HEK293 (cell line): ENCODE measurements around the gene DCTN2.

ENCODE experiments used
- CTCF ChIA-PET: fragments of 350-600 bp; formaldehyde crosslinking; extraction: SDS; loops from one replicate; lab custom pipeline; 2021; ENCODE audit warnings: antibody characterized with exemption; lab: Yijun Ruan, JAX
- POLR2A ChIA-PET: fragments of 300-600 bp; formaldehyde crosslinking; extraction: SDS; loops from one replicate; lab custom pipeline; 2020; ENCODE audit warnings: antibody characterized with exemption, inconsistent platforms; lab: Yijun Ruan, JAX
- H3K27ac ChIP-seq: fragments of 200-500 bp; sonication (Bioruptor generic); 2 replicates; pipeline ENCODE4 v1.5.1; 2014; ENCODE audit warnings: low read depth, low read length, control low read depth, inconsistent platforms; ENCODE audit errors: extremely low read depth
- H3K36me3 ChIP-seq, 2 experiments: fragments of 200-500 bp in 1 of 2; sonication (Bioruptor generic) in 1 of 2; 1 replicate in 1 of 2; 2 replicates in 1 of 2; pipeline ENCODE4 v1.5.1; 2014 to 2017; ENCODE audit warnings: inconsistent platforms in 2 of 2, low read length in 2 of 2; ENCODE audit not compliant: control insufficient read depth in 2 of 2, insufficient read depth in 1 of 2
- H3K4me1 ChIP-seq: fragments of 200-500 bp; sonication (Bioruptor generic); 2 replicates; pipeline ENCODE4 v1.5.1; 2014; ENCODE audit warnings: mild to moderate bottlenecking, low read length, inconsistent platforms; ENCODE audit not compliant: control insufficient read depth, insufficient read depth
- H3K4me3 ChIP-seq: 2 replicates; pipeline ENCODE4 v1.5.1; 2011; ENCODE audit warnings: low read depth, mild to moderate bottlenecking, control low read depth, low read length, moderate library complexity
- H3K9me3 ChIP-seq: fragments of 200-500 bp; sonication (Bioruptor generic); 2 replicates; pipeline ENCODE4 v1.5.1; 2014; ENCODE audit warnings: low read depth, low read length, inconsistent platforms; ENCODE audit not compliant: control insufficient read depth, insufficient read depth
- BCL11A ChIP-seq: fragments of 450-650 bp; formaldehyde crosslinking; IDR thresholded peaks from 2 replicates; pipeline ENCODE4 v1.5.1; 2016; ENCODE audit warnings: low read depth, missing biosample characterization, missing genetic modification characterization
- GLIS1 ChIP-seq: fragments of 450-650 bp; formaldehyde crosslinking; IDR thresholded peaks from 2 replicates; pipeline ENCODE4 v1.5.1; 2016; ENCODE audit warnings: missing biosample characterization, missing genetic modification characterization
- GLIS2 ChIP-seq: fragments of 450-650 bp; formaldehyde crosslinking; IDR thresholded peaks from 2 replicates; pipeline ENCODE4 v1.5.1; 2016; ENCODE audit warnings: missing biosample characterization, missing genetic modification characterization
- MEIS1 ChIP-seq: sonication (generic); formaldehyde crosslinking; IDR thresholded peaks from 2 replicates; pipeline ENCODE4 v1.8.1; 2022; ENCODE audit warnings: missing genetic modification reagents, mild to moderate bottlenecking, borderline replicate concordance
- ZBTB17 ChIP-seq: fragments of 450-650 bp; formaldehyde crosslinking; IDR thresholded peaks from 2 replicates; pipeline ENCODE4 v1.5.1; 2016; ENCODE audit warnings: missing biosample characterization, missing genetic modification characterization
- ZIC2 ChIP-seq: fragments of 450-650 bp; formaldehyde crosslinking; IDR thresholded peaks from 2 replicates; pipeline ENCODE4 v1.5.1; 2016; ENCODE audit warnings: missing biosample characterization, missing genetic modification characterization
- ZNF10 ChIP-seq: fragments of 450-650 bp; formaldehyde crosslinking; IDR thresholded peaks from 2 replicates; pipeline ENCODE4 v1.5.1; 2017; ENCODE audit warnings: missing biosample characterization, missing genetic modification characterization
- ZNF2 ChIP-seq: fragments of 450-650 bp; formaldehyde crosslinking; IDR thresholded peaks from 2 replicates; pipeline ENCODE4 v1.5.1; 2016; ENCODE audit warnings: missing biosample characterization, missing genetic modification characterization
- ZNF366 ChIP-seq: fragments of 450-650 bp; formaldehyde crosslinking; conservative IDR thresholded peaks from 2 replicates; pipeline ENCODE4 v1.5.1; 2016; ENCODE audit warnings: missing biosample characterization, missing genetic modification characterization
- ZNF555 ChIP-seq: fragments of 450-650 bp; formaldehyde crosslinking; conservative IDR thresholded peaks from 2 replicates; pipeline ENCODE4 v1.5.1; 2017; ENCODE audit warnings: missing biosample characterization, mild to moderate bottlenecking, missing genetic modification characterization, inconsistent platforms
- ZNF654 ChIP-seq: fragments of 450-650 bp; formaldehyde crosslinking; IDR thresholded peaks from 2 replicates; pipeline ENCODE4 v1.5.1; 2016; ENCODE audit warnings: low read depth, missing biosample characterization, missing genetic modification characterization
- ZNF660 ChIP-seq: fragments of 450-650 bp; IDR thresholded peaks from 2 replicates; pipeline ENCODE4 v1.5.1; 2018; ENCODE audit warnings: missing biosample characterization, mild to moderate bottlenecking, missing genetic modification characterization
- ZNF701 ChIP-seq: fragments of 450-650 bp; formaldehyde crosslinking; IDR thresholded peaks from 2 replicates; pipeline ENCODE4 v1.5.1; 2016; ENCODE audit warnings: missing biosample characterization, missing genetic modification characterization
- ZSCAN30 ChIP-seq: fragments of 450-650 bp; IDR thresholded peaks from 2 replicates; pipeline ENCODE4 v1.5.1; 2018; ENCODE audit warnings: missing biosample characterization, mild to moderate bottlenecking, missing genetic modification characterization, moderate library complexity
- TF ChIP-seq, protein P1 (sequence below): fragments of 450-650 bp; formaldehyde crosslinking; IDR thresholded peaks from 2 replicates; pipeline ENCODE4 v1.5.1; 2016; ENCODE audit warnings: missing biosample characterization, missing genetic modification characterization
- TF ChIP-seq, protein P2 (sequence below): fragments of 450-650 bp; formaldehyde crosslinking; IDR thresholded peaks from 2 replicates; pipeline ENCODE4 v1.5.1; 2016; ENCODE audit warnings: missing biosample characterization, missing genetic modification characterization, low read depth
- TF ChIP-seq, protein P3 (sequence below): fragments of 450-650 bp; formaldehyde crosslinking; IDR thresholded peaks from 2 replicates; pipeline ENCODE4 v1.5.1; 2016; ENCODE audit warnings: missing biosample characterization, missing genetic modification characterization

DCTN2 gene

DNA sequence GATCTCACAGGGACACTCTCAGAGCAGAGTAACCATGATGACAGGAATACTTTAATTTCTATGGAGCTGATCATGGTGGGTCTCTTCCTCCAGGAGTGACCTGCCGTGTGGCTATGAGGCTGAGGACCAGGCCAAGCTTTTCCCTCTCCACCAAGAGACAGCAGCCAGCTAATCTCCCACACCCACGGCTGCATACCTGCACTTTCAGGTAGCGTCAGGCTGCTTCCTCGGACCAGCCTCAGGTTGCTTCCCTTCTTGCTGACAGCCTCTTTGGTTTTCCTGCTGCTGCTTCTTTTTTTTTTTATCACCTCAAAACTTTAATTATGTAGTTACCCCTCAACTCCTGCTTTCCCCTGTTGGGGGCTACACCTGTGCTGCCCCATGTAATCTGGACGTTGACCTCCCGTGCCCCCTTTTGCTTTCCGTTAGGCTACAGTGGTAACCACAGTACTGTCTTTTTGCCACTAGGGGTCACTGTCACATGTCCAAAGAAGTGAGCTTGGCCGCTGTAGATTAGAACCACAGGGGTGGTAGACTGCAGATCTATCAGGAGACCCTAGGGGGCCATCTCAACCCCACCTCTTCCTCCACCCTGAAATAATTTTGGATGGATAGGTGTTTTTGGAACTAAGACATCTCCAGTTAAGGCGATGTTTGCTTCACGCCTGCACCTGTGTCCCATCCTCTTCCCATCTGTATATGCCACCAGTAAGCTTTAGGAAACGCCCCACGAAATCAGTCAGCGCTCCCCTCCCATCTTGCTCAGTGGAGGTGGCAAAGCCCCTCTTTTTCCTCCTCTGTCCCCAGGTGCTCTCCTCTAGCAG is 36.2 kb upstream of the DCTN2 start (continued):
- no peak for TF ChIP-seq ZNF701 (tag by site-specific recombination)
- peak; percentile 98 for TF ChIP-seq ZNF654
- peak; percentile 83 for TF ChIP-seq ZSCAN30 (tag by site-specific recombination)
- no peak for TF ChIP-seq MEIS1 (CRISPR knock-in tag)
- TF ChIP-seq BCL11A (tag by site-specific recombination) = peak; percentile 23; the same call in 1 of the 2 replicates
- TF ChIP-seq ZIC2 (tag by site-specific recombination) = peak; percentile 17; the same call in 1 of the 2 replicates
- peak; percentile 59 for TF ChIP-seq GLIS2 (tag by site-specific recombination)
- TF ChIP-seq ZNF660 = peak; percentile 76
- no peak for TF ChIP-seq ZNF10
- TF ChIP-seq, protein P1, sequence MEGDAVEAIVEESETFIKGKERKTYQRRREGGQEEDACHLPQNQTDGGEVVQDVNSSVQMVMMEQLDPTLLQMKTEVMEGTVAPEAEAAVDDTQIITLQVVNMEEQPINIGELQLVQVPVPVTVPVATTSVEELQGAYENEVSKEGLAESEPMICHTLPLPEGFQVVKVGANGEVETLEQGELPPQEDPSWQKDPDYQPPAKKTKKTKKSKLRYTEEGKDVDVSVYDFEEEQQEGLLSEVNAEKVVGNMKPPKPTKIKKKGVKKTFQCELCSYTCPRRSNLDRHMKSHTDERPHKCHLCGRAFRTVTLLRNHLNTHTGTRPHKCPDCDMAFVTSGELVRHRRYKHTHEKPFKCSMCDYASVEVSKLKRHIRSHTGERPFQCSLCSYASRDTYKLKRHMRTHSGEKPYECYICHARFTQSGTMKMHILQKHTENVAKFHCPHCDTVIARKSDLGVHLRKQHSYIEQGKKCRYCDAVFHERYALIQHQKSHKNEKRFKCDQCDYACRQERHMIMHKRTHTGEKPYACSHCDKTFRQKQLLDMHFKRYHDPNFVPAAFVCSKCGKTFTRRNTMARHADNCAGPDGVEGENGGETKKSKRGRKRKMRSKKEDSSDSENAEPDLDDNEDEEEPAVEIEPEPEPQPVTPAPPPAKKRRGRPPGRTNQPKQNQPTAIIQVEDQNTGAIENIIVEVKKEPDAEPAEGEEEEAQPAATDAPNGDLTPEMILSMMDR (tag by site-specific recombination) = peak; percentile 94
- TF ChIP-seq, protein P2, sequence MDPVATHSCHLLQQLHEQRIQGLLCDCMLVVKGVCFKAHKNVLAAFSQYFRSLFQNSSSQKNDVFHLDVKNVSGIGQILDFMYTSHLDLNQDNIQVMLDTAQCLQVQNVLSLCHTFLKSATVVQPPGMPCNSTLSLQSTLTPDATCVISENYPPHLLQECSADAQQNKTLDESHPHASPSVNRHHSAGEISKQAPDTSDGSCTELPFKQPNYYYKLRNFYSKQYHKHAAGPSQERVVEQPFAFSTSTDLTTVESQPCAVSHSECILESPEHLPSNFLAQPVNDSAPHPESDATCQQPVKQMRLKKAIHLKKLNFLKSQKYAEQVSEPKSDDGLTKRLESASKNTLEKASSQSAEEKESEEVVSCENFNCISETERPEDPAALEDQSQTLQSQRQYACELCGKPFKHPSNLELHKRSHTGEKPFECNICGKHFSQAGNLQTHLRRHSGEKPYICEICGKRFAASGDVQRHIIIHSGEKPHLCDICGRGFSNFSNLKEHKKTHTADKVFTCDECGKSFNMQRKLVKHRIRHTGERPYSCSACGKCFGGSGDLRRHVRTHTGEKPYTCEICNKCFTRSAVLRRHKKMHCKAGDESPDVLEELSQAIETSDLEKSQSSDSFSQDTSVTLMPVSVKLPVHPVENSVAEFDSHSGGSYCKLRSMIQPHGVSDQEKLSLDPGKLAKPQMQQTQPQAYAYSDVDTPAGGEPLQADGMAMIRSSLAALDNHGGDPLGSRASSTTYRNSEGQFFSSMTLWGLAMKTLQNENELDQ = no peak
- 0 out of 2 replicates have a peak, but pooled peaks have one; percentile 37 for TF ChIP-seq ZNF2 (tag by site-specific recombination)
- TF ChIP-seq ZBTB17 (tag by site-specific recombination) = 0 out of 2 replicates have a peak, but pooled peaks have one; percentile 26
- TF ChIP-seq GLIS1 (tag by site-specific recombination) = peak; percentile 43; the same call in 1 of the 2 replicates
- TF ChIP-seq ZNF555 (tag by site-specific recombination) = no peak

DNA sequence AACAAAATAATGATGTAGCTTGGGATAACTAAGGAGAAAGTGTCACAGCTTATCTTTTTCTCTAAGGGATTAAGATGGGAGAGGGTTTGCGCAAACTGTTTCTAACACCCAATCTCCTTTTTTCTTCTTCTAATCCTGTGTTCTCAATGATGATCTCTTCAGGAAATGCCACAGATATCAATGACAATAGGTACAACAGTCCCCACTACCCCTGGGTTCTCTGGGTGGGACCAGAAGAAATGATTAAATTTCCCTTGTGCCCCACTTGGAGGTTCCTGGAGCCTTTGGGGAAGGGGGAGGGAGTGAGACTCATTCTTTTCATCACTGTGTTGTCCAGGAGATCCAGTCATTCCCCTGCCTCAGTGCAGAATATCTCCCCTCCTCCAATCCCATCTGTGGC is 35.4 kb upstream of the DCTN2 start:
- ChIA-PET CTCF (interaction anchor here (0.6 to 6.6 kb wide), 34 partner anchors 8 to 897 kb away, joined by 3 to 113 read pairs (median 5); partner anchors contain the start of genes ARHGEF25, B4GALNT1, MBD6 and OS9), POLR2A (no interaction called here)

More for the DNA sequence above, 35.4 kb upstream of the DCTN2 start:
- Histone ChIP-seq H3K4me1 (no peaks in the 10 kb centered on the region), H3K9me3 (no peaks in the 10 kb centered on the region), H3K4me3 (no peak overlapping the region), H3K36me3 (peaks cover 0 to 42% of the 10 kb centered on the region in 2 experiments; a peak in 2 of 3 replicates), H3K27ac (no peak overlapping the region)
- no peak for TF ChIP-seq ZIC2 (tag by site-specific recombination)
- TF ChIP-seq, protein P3, sequence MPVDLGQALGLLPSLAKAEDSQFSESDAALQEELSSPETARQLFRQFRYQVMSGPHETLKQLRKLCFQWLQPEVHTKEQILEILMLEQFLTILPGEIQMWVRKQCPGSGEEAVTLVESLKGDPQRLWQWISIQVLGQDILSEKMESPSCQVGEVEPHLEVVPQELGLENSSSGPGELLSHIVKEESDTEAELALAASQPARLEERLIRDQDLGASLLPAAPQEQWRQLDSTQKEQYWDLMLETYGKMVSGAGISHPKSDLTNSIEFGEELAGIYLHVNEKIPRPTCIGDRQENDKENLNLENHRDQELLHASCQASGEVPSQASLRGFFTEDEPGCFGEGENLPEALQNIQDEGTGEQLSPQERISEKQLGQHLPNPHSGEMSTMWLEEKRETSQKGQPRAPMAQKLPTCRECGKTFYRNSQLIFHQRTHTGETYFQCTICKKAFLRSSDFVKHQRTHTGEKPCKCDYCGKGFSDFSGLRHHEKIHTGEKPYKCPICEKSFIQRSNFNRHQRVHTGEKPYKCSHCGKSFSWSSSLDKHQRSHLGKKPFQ (tag by site-specific recombination) = no peak
- no peak for TF ChIP-seq ZNF366 (tag by site-specific recombination)
